HepG2 (cell line): ENCODE measurements around the gene COL9A1.

ENCODE experiments used
- CEBPB ChIP-seq: IDR thresholded peaks from 2 replicates; pipeline ENCODE4 v1.6.1; 2011; ENCODE audit warnings: low read depth, low read length, improper control_type of control experiment, borderline replicate concordance
- DDIT3 ChIP-seq: sonication (generic); formaldehyde crosslinking; IDR thresholded peaks from 2 replicates; pipeline ENCODE4 v1.4.0; 2020; ENCODE audit warnings: mild to moderate bottlenecking, missing genetic modification reagents
- MLXIP ChIP-seq: sonication (generic); formaldehyde crosslinking; IDR thresholded peaks from 2 replicates; pipeline ENCODE4 v1.9.0; 2021; ENCODE audit warnings: missing genetic modification reagents, borderline replicate concordance
- NFKB2 ChIP-seq: sonication (generic); formaldehyde crosslinking; IDR thresholded peaks from 2 replicates; pipeline ENCODE4 v1.4.0; 2020; ENCODE audit warnings: missing genetic modification reagents, borderline replicate concordance
- SOX6 ChIP-seq, 2 experiments: fragments of 450-650 bp in 1 of 2; sonication (generic) in 1 of 2; formaldehyde crosslinking in 1 of 2; IDR thresholded peaks; 2 replicates each; pipeline versions ENCODE4 v1.4.0 to v1.6.1; 2017 to 2020; ENCODE audit warnings: antibody characterized with exemption in 1 of 2, mild to moderate bottlenecking in 1 of 2, missing genetic modification reagents in 1 of 2
- ZNF598 ChIP-seq: sonication (generic); formaldehyde crosslinking; IDR thresholded peaks from 2 replicates; pipeline ENCODE4 v1.5.1; 2020; ENCODE audit warnings: mild to moderate bottlenecking, missing genetic modification reagents, borderline replicate concordance

GRCh38 chr6:70298068-70298467 lies 4.8 kb downstream of the COL9A1 start:
- TF ChIP-seq SOX6 (IDR thresholded peaks at IDR 0.05) (no peak), SOX6 (CRISPR knock-in tag; IDR thresholded peaks at IDR 0.05) (no peak), MLXIP (CRISPR knock-in tag) (no peak), ZNF598 (CRISPR knock-in tag) (no peak), CEBPB (no peak), NFKB2 (CRISPR knock-in tag) (no peak), DDIT3 (no peak)
